Peyer's patch (tissue), 4 donors: ENCODE measurements around the gene RPS2. TPM values are rescaled to one million over a fixed set of nuclear protein-coding genes. Genes with fewer than 3 reads are reported as not detected.
A peak's percentile ranks its signal among the peaks of the same experiment; 100 is the strongest.
"Not testable (repeated sequence)": the region's sequence is repeated elsewhere in the genome, so short reads cannot be mapped to it uniquely, and the experiment has no call there.

Experiments used
- DNase-seq, 3 donors: peaks; one replicate each; pipeline ENCODE4 v3.0.0-alpha.2; 2017 to 2019
- H3K27ac ChIP-seq, 4 donors: fragments of 200-600 bp; sonication (generic); one replicate each; pipeline ENCODE4 v1.5.1; 2016 to 2019
- H3K27me3 ChIP-seq, 2 donors: fragments of 200-600 bp; sonication (generic); one replicate each; pipeline ENCODE4 v1.5.1; 2019
- H3K36me3 ChIP-seq, 3 donors: fragments of 200-600 bp; sonication (generic); one replicate each; pipeline ENCODE4 v1.5.1; 2016 to 2019
- H3K4me1 ChIP-seq, 4 donors: fragments of 200-600 bp; sonication (generic); one replicate each; pipeline ENCODE4 v1.5.1; 2016 to 2019
- H3K4me3 ChIP-seq, 4 donors: fragments of 200-600 bp; sonication (generic); 1 replicate in 3 of 4; 2 replicates in 1 of 4; pipeline ENCODE4 v1.5.1; 2016 to 2019; ENCODE audit warnings: mild to moderate bottlenecking in 1 of 4
- H3K9me3 ChIP-seq, 4 donors: fragments of 200-600 bp; sonication (generic); one replicate each; pipeline ENCODE4 v1.5.1; 2016 to 2019; ENCODE audit warnings: mild to moderate bottlenecking in 1 of 4
- POLR2A ChIP-seq, 2 donors: fragments of 450-650 bp; IDR thresholded peaks; one replicate each; pipeline ENCODE4 v1.5.1; 2017; ENCODE audit warnings: antibody characterized with exemption in 2 of 2, mild to moderate bottlenecking in 2 of 2, moderate library complexity in 2 of 2
- total RNA-seq, 4 donors: library from RNA; depleted of rRNA; stranded (reverse); fragments of >200 nt; gene quantifications; one replicate each; pipeline ENCODE4 v1.1.0, GENCODE V29; 2016
- TF ChIP-seq, protein P1 (sequence below), 6 experiments: fragments of 450-650 bp in 4 of 6; fragments of 200-600 bp in 2 of 6; sonication (generic) in 1 of 6; IDR thresholded peaks; one replicate each; pipeline ENCODE4 v1.5.1; 2017 to 2019; ENCODE audit warnings: antibody characterized with exemption in 6 of 6, mild to moderate bottlenecking in 3 of 6, moderate library complexity in 1 of 6

Gene RPS2
- total RNA-seq, 4 donors from 2014 or later, result 736 to 1,881 (median 1,543) TPM

DNA sequence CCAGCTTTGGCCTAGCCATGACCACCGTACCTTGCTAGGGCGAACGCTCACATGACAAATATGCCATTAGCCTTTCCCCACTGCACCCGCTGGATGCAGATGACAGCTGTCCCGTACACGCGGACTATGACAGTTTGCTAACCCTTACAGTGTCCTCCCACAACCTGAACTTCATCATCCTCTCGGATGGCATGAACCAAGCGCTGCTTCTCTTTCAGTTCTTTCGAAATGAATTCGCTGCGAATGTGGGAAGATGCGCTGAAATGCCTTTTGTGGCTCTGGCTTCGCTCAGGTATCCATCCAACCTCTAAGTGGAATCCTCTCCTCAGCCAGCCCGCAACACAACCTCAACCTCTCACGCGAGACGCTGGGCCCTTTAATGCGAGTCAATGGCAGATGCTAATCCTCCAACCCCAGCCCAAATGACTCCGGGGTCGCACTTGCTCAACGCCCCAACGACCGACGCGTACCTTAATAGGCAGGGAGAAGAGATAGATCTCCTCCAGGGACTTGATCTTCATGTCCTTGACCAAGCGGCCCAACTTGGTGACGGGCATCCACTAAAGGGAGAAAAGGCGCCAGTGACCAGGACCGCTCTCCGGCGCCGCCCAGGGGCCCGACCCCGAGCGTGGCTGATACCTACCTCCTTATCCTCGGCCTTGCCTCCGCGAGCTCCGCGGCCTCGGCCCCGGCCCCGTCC is 670 bp downstream of the RPS2 start:
- H3K27ac ChIP-seq, result peak overlapping the region; percentile 95 to 100 (median 96)
- H3K4me3 ChIP-seq, result peak overlapping the region; percentile 78 to 96 (median 92)
- TF ChIP-seq POLR2A (IDR thresholded peaks at IDR 0.05), result no peak
- TF ChIP-seq, protein P1, sequence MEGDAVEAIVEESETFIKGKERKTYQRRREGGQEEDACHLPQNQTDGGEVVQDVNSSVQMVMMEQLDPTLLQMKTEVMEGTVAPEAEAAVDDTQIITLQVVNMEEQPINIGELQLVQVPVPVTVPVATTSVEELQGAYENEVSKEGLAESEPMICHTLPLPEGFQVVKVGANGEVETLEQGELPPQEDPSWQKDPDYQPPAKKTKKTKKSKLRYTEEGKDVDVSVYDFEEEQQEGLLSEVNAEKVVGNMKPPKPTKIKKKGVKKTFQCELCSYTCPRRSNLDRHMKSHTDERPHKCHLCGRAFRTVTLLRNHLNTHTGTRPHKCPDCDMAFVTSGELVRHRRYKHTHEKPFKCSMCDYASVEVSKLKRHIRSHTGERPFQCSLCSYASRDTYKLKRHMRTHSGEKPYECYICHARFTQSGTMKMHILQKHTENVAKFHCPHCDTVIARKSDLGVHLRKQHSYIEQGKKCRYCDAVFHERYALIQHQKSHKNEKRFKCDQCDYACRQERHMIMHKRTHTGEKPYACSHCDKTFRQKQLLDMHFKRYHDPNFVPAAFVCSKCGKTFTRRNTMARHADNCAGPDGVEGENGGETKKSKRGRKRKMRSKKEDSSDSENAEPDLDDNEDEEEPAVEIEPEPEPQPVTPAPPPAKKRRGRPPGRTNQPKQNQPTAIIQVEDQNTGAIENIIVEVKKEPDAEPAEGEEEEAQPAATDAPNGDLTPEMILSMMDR (IDR thresholded peaks at IDR 0.05), result peak in 3 of 6 experiments; percentile 16 to 30 (median 30)
- peaks cover 0 to 25% (median 0%) of the 10 kb centered on the region in 3 donors for H3K36me3 ChIP-seq
- H3K4me1 ChIP-seq, result peaks cover 3 to 35% (median 23%) of the 10 kb centered on the region in 4 donors
- H3K27me3 ChIP-seq, result no peaks in the 10 kb centered on the region
- DNase-seq, result peak; percentile 35 to 70 (median 67)
- no peaks in the 10 kb centered on the region for H3K9me3 ChIP-seq

DNA sequence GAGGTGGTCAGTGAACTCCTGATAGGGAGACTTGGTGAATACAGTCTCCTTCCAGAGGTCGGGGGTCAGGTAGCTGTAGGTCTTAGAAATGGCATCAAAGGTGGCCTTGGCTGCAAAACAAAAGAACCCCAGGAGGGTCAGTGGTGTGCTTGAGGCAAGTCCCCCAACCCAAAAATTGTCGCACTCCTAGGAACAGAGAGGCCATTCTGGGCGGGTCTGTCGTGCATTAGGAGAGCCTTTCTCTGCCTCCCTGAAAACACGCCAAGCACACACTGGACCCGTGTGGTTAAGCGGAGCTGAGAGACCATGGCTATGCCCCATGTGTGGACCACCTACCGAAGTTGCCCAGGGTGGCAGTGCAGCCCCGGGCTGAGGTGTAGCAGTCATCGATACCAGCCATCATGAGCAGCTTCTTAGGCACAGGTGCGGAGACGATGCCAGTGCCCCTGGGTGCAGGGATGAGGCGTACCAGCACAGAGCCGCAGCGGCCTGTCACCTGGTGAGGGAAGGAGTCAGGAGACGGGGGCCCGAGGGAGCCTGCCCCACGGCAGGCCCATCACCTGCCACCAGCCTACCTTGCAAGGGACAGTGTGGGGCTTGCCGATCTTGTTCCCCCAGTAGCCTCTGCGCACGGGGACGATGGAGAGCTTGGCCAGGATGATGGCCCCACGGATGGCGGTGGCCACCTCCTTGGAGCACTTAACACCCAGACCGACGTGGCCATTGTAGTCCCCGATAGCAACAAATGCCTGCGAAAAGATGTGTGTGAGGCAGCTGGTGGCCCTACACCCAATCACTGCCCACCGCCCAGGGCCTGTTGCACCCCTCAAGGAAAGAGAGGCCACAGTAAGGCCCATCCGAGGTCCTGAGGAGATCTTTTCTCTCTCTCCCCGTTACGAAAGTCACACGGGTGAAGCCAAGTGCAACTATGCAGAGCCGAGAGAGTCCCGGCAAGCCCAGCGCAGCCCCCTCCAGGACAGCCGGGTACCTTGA is 2.2 kb downstream of the RPS2 start:
- H3K4me1 ChIP-seq, result peaks cover 3 to 38% (median 24%) of the 10 kb centered on the region in 4 donors
- peak overlapping the region in 1 of 4 donors; percentile 97 for H3K27ac ChIP-seq
- not testable (repeated sequence) for H3K27me3 ChIP-seq, H3K9me3 ChIP-seq, DNase-seq
- H3K36me3 ChIP-seq, result peaks cover 0 to 25% (median 0%) of the 10 kb centered on the region in 3 donors
- peak overlapping the region in 1 of 4 donors; percentile 90 for H3K4me3 ChIP-seq

DNA sequence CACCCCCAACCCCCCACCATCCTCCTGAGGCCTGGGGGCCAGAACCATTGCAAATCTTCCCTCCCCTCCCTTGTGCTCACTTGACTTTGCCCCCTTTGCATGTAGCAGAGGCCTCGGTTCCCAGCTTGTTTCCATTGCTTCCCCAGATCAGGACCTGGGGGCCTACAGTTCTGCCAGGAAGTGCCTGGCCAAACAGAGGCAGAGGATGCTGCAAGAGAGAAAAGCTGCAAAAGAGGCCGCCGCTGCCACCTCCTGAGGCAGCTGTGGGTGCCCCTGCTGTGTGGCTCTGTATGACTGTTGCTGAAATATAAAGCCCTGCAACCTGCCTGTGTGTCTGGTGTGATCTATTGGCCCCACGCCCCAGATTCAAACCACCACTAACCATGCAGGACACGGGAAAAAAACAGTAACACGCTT is 3.0 kb downstream of the RPS2 start:
- peaks cover 3 to 38% (median 24%) of the 10 kb centered on the region in 4 donors for H3K4me1 ChIP-seq
- H3K27me3 ChIP-seq, result no peaks in the 10 kb centered on the region
- H3K4me3 ChIP-seq, result no peak overlapping the region
- H3K36me3 ChIP-seq, result peaks cover 0 to 25% (median 0%) of the 10 kb centered on the region in 3 donors
- H3K9me3 ChIP-seq, result no peaks in the 10 kb centered on the region
- TF ChIP-seq, protein P1 (IDR thresholded peaks at IDR 0.05), result no peak
- no peak for TF ChIP-seq POLR2A (IDR thresholded peaks at IDR 0.05)
- H3K27ac ChIP-seq, result peak overlapping the region in 3 of 4 donors; percentile 1 to 89 (median 2)
- no peak for DNase-seq

DNA sequence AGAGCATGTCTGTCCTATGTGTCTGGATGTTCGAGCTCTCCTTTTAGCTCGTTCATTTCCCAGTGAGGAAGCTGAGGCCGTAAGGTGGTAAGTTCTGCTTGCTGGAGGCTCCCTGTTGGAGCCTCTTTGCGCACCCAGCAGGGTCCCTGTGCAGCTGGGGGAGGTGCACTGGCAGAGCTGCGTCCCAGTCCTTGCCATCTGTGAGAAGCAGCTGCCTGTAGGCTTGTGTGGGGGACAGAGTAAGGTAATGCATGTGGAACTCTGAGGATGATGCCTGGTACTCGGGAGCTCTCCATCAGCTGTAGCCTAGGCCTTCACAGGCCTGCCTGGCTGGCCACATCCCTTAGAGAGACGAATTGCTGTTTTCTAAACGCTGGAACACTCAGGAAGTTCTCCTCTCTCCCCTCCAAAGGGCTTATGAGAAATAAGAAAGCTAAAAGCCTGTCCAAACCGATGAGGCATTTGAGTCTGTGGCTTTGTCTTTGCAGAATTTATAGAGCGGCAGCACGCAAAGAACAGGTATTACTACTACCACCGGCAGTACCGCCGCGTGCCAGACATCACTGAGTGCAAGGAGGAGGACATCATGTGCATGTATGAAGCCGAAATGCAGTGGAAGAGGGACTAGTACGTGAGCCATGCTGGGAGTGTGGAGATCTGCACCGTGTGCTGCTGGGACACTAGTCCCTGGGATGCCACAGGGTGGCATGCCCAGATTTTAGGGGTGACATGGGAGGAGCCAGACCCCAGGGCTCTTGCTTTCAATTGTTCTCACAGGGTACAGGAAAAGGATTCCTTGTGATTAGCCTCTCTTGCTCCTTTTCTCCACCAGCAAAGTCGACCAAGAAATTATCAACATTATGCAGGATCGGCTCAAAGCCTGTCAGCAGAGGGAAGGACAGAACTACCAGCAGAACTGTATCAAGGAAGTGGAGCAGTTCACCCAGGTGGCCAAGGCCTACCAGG is 3.7 kb downstream of the RPS2 start:
- TF ChIP-seq POLR2A (IDR thresholded peaks at IDR 0.05), result no peak
- TF ChIP-seq, protein P1 (IDR thresholded peaks at IDR 0.05), result no peak
- DNase-seq, result no peak
- Histone ChIP-seq H3K27ac (peak overlapping the region in 3 of 4 donors; percentile 2 to 89 (median 3)), H3K9me3 (no peaks in the 10 kb centered on the region), H3K27me3 (no peaks in the 10 kb centered on the region), H3K4me1 (peaks cover 3 to 34% (median 23%) of the 10 kb centered on the region in 4 donors), H3K4me3 (peak overlapping the region in 3 of 4 donors; percentile 79 to 86 (median 82)), H3K36me3 (peaks cover 0 to 25% (median 0%) of the 10 kb centered on the region in 3 donors)

DNA sequence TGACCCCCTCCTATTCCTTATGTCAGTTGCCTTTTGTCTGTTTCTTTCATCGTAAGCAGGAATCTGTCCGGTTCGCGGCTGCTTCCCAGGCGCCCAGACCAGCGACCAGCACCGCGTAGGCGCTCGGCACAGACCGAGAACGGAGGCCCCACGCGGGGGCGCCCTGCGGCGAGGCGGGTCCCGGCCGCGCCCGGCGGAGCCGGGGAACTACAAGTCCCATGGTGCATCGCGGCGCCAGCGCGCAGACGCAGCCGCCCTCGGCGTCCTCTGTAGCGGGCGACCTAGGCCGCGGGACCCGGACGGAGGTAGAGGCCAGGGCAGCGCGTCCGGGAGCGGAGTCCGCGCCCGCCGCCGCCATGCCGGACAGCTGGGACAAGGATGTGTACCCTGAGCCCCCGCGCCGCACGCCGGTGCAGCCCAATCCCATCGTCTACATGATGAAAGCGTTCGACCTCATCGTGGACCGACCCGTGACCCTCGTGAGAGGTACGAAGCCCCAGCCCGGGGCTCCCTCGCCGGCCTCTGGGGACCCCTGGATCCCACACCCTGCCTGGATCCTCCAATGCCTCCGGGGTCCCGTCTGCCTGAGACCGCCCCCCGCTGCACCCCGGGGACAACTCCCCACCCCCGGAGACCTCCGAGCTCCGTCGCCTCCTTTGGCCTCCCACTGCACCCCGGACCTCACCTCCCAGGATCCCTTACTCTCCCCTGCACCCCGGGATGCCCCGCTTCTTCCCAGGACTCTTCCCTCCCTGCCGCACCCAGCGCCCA is 5.2 kb downstream of the RPS2 start, which contains the start of gene NDUFB10:
TSS of gene NDUFB10 (plus strand) at position 270 of the 771 bp plus-strand sequence. CDS start at position 357, 87 bp downstream.
- TF ChIP-seq, protein P1 (IDR thresholded peaks at IDR 0.05), result peak; percentile 64 to 82 (median 78)
- TF ChIP-seq POLR2A (IDR thresholded peaks at IDR 0.05), result peak; percentile 93 to 98
- Histone ChIP-seq H3K27ac (peak within 1 kb of the TSS; percentile 84 to 89 (median 88)), H3K4me3 (peak within 1 kb of the TSS; percentile 79 to 86 (median 80)), H3K27me3 (no peaks in the 10 kb centered on the region), H3K9me3 (no peaks in the 10 kb centered on the region), H3K36me3 (peaks cover 0 to 25% (median 0%) of the 10 kb centered on the region in 3 donors), H3K4me1 (peaks cover 0 to 27% (median 19%) of the 10 kb centered on the region in 4 donors)
- peak; percentile 88 to 97 (median 97) for DNase-seq
